ENCODE results near the gene TTC12. TPM values are rescaled to one million over a fixed set of nuclear protein-coding genes. Genes with fewer than 3 reads are reported as not detected.

The TTC12 gene
- total RNA-seq, 1 donor from 2014 or later, result 3.0 TPM

DNA sequence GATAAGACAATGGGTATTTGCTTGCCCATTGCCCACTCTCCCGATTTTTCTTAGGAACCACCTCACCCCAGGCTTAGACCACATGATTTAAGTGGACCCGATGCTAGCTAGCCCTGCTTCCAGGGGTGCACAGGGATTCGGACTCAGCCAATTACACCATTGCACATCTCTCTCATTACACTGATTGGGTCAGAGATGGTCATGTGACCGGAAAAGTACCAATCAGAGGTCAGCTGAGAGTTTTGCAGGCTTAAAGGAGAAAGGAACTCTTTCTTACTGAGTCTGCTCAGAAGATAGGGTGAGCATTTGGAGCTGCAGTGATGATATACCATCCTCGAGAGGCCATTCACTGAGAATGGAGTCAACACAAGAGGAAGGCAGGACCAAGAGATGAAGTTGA, 61.0 kb downstream of the TTC12 start:
- intact Hi-C loops (cut with DNase I), result no loop called here

DNA sequence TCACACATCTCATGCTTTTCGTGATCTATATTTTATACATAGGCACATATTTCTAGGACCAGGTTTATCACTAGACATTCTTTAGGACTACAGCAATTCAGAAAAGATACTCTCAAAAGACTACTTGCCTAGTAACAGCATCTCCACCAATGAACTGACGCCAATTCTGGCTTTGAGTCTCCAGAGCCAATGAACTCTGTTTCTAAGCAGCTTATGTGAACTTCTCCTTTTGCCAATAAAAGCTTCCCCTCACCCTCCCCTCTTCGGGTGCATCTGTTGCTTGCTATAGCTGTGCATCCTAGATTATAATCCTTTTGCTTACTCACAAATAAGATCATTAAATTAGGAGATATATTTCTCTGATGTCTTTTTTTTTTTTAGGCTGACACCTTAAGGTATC, 61.8 kb downstream of the TTC12 start:
- Histone ChIP-seq H3K4me3 (no peak overlapping the region), H3K27ac (no peak overlapping the region), H3K4me1 (no peaks in the 10 kb centered on the region), H3K27me3 (no peaks in the 10 kb centered on the region), H3K9me3 (no peaks in the 10 kb centered on the region), H3K36me3 (no peaks in the 10 kb centered on the region)
- no peak for DNase-seq (ENCODE audit: low spot score in 2 of 2)
- intact Hi-C loops (cut with DNase I), result no loop called here
- TF ChIP-seq, protein P1, sequence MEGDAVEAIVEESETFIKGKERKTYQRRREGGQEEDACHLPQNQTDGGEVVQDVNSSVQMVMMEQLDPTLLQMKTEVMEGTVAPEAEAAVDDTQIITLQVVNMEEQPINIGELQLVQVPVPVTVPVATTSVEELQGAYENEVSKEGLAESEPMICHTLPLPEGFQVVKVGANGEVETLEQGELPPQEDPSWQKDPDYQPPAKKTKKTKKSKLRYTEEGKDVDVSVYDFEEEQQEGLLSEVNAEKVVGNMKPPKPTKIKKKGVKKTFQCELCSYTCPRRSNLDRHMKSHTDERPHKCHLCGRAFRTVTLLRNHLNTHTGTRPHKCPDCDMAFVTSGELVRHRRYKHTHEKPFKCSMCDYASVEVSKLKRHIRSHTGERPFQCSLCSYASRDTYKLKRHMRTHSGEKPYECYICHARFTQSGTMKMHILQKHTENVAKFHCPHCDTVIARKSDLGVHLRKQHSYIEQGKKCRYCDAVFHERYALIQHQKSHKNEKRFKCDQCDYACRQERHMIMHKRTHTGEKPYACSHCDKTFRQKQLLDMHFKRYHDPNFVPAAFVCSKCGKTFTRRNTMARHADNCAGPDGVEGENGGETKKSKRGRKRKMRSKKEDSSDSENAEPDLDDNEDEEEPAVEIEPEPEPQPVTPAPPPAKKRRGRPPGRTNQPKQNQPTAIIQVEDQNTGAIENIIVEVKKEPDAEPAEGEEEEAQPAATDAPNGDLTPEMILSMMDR (IDR thresholded peaks at IDR 0.05), result no peak

More for the DNA sequence above, 61.0 kb downstream of the TTC12 start:
- Histone ChIP-seq H3K27me3 (no peaks in the 10 kb centered on the region), H3K4me1 (no peaks in the 10 kb centered on the region), H3K4me3 (no peak overlapping the region), H3K9me3 (no peaks in the 10 kb centered on the region), H3K36me3 (peaks cover 0 to 3% of the 10 kb centered on the region in 2 donors), H3K27ac (no peak overlapping the region)
- DNase-seq (ENCODE audit: low spot score in 2 of 2), result no peak
- TF ChIP-seq, protein P1 (IDR thresholded peaks at IDR 0.05), result no peak

DNA sequence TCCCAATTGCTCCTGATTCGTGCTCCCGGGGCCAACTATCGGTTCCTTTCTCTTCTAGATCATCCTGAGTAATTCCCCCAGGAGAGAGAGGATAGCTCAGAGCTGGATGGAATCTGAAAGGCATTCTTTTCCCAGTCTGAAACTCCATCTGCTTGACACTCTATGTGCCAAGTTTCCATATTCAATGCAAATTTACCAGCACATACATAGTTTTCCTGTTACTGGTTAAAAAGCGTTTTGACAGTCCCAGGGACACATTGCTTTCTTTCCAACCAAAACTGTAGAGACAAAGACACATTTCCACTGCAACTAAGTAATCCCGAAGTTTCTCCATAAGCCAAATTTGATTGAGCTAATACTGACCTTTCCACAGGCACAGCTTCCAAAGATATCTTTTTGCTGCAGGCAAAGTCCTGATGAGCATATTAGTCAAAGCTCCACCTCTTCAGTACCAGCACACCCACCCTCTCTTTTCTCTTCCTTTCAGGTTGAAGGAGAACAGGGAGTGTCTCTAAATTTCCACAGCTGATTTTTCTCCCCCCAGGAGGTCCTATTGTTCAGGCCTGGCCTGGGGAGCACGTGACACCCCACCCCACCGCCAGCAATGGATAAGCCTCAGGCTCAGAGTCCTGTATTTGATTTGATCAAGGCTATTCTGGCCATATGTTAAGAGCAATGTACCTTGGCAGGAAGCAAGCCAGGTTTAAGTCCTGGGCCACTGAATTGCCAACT, 63.5 kb downstream of the TTC12 start:
- Histone ChIP-seq H3K4me1 (no peaks in the 10 kb centered on the region), H3K27ac (no peak overlapping the region), H3K9me3 (no peaks in the 10 kb centered on the region), H3K27me3 (no peaks in the 10 kb centered on the region), H3K36me3 (no peaks in the 10 kb centered on the region), H3K4me3 (no peak overlapping the region)
- intact Hi-C loops (cut with DNase I), result no loop called here
- DNase-seq (ENCODE audit: low spot score in 2 of 2), result no peak
- TF ChIP-seq, protein P1 (IDR thresholded peaks at IDR 0.05), result no peak

DNA sequence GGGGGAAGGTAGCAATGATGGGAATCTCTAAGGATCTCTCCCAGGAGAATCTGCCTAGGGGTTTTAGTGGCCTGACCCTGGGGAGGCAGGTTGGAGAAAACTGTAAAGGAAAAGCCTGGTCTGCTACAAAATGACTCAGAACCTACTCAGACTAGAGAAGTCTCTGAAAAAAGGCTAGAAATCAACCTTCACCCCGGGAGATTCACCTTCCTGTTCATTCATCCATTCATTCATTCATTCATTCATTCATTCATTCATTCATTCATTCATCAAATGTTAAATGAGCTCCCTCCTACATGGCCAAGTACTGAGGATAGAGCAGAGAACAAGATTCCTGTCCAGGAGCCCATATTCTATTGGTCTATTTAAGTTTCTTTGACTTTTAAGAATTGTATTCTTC, 64.3 kb downstream of the TTC12 start:
- Histone ChIP-seq H3K27ac (no peak overlapping the region), H3K27me3 (no peaks in the 10 kb centered on the region), H3K36me3 (no peaks in the 10 kb centered on the region), H3K4me3 (no peak overlapping the region), H3K9me3 (no peaks in the 10 kb centered on the region), H3K4me1 (no peaks in the 10 kb centered on the region)
- TF ChIP-seq, protein P1 (IDR thresholded peaks at IDR 0.05), result no peak
- intact Hi-C loops (cut with DNase I), result no loop called here
- DNase-seq (ENCODE audit: low spot score in 2 of 2), result no peak

DNA sequence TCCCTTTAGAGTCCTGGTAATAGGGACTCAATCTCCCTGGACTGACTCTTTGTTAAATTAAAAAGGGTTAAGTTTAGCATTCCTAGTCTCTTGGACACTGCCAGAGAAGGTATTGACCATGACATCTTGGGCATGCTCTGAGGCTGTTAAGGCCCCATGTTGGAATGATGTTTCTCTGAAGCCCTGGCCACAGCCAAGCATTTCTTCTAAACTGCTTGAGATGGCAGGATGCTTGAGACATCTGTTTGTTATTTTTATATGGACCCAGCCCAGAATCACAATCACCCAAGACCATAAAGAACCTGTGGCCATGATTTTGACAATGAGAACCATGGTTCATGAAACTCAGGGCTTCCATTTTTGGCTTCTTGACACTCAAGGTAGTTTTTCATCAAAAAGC, 67.7 kb downstream of the TTC12 start:
- H3K27me3 ChIP-seq, result no peaks in the 10 kb centered on the region
- no peaks in the 10 kb centered on the region for H3K4me1 ChIP-seq
- TF ChIP-seq, protein P1 (IDR thresholded peaks at IDR 0.05), result no peak
- H3K27ac ChIP-seq, result no peak overlapping the region
- intact Hi-C loops (cut with DNase I), result no loop called here
- no peaks in the 10 kb centered on the region for H3K9me3 ChIP-seq
- no peak overlapping the region for H3K4me3 ChIP-seq
- H3K36me3 ChIP-seq, result no peaks in the 10 kb centered on the region
- DNase-seq (ENCODE audit: low spot score in 2 of 2), result no peak
